Astrocyte (in vitro differentiated cells and primary cell): Measurements from ENCODE around the gene TAF15.

Experiments
- CTCF ChIP-seq: IDR thresholded peaks from 2 replicates; pipeline ENCODE4 v1.5.1; 2011; ENCODE audit warnings: low read depth, mild to moderate bottlenecking, inconsistent platforms, low read length, moderate library complexity; ENCODE audit not compliant: insufficient read depth
- EZH2 ChIP-seq: IDR thresholded peaks from 2 replicates; pipeline ENCODE4 v1.6.1; 2012; ENCODE audit warnings: mild to moderate bottlenecking, low read length, inconsistent platforms; ENCODE audit not compliant: insufficient read depth

- TF ChIP-seq EZH2 (no peak), CTCF (no peak)
Observed at GRCh38 chr17:35821308-35821707, 12.0 kb downstream of the TAF15 start.
